ACHN (cell line): ENCODE data around the gene HOXD1.

ENCODE experiments used
- DNase-seq: peaks from one replicate; pipeline ENCODE4 v3.0.0-alpha.2; 2015
- in situ Hi-C: cut with HindIII; loops from 2 replicates; pipeline ENCODE4 v1.10.0; 2017; ENCODE audit warnings: low sequenced_read_pairs, low pct_ligation_motif_present, low pct_unique_long_range_greater_than_20kb

HOXD1 gene

DNA sequence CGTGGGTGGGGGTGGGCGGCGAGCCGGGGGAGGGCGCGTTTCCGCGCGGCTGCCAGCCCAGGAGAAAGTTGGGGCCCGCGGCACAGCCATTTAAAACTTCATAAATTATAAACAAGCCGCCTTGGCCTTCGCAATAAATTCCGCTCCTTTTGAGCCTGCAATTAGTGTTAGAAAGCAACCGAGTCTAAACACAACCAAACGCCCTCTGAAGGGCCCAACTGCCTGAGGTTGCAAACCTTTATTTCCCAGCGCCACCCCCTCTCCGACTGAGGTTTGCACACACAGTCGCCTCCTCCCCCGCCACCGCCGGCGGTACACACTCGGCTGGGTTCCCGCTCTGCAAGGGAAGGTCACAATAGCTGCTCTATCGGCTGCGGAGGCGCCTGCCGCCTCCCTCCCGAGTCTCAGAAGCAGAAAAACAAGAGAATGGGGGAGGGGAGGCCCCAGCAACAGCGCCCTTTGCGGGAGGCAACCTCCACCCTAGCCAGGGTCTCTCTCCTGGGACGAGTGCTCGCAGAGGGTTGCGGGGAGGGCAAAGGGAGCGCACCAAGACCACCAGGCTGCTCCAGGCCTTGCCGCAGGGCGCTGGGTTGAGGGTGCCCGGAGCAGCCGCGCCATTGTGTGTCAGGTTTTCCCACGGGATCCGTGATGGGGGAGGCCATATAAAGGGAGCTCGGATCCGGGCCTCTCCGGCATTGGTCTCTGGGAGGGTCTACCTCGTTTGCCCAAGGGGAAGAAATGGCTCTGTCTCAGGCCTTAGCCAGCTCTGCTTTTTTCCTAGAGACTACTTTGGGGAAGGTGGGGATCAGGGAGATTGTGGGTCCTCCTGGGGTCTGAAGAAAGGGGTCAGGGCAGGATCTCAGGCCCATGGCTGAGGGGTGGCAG is 13.4 kb upstream of the HOXD1 start:
- DNase-seq = no peak
- in situ Hi-C loops = no loop called here

DNA sequence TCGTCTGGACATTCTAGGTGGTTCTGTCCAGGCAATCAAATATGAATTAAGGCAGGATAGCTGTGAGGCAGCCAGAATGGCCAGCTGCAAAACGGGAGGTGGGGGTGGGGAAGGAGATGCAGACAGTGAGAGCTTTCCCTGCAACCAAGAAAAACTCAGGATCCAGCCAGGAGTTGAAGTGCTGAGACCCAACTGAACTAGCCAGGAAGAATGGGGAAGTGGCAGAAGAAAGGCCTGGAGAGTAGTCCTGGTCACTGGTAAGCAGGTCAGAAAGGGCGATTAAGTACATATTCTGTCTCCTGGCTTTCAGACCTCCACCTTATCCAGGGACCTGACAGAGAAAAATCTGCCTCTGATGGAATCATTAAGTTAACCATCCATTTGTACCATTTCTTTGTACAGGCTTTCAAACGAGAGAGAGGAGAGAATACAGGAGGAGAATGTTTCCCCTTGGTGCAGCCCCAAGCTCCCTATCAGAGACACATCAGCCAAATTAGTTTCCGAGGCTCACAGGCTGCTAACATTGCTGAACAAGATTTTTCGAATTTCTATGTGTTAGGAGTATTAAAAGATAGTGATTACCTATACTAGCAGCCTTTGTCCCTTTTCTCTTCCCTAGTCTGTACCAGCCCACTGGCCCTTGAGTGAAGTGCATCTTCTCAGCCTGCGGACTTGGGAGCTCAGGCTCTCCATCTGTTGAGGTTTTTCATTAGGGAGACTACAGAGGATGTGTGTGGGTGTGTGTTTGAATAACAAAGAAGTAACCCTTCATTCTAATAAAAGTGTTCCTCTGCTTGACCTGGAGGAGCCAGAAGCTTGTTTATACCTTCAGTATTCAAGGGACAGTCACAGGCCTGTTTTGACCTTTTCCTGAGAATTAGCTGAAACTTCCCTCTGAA is 12.5 kb upstream of the HOXD1 start:
- in situ Hi-C loops = no loop called here
- DNase-seq = no peak

GRCh38 chr2:176177580-176178037 is 10.9 kb upstream of the HOXD1 start:
- DNase-seq = no peak
- in situ Hi-C loops = no loop called here

DNA sequence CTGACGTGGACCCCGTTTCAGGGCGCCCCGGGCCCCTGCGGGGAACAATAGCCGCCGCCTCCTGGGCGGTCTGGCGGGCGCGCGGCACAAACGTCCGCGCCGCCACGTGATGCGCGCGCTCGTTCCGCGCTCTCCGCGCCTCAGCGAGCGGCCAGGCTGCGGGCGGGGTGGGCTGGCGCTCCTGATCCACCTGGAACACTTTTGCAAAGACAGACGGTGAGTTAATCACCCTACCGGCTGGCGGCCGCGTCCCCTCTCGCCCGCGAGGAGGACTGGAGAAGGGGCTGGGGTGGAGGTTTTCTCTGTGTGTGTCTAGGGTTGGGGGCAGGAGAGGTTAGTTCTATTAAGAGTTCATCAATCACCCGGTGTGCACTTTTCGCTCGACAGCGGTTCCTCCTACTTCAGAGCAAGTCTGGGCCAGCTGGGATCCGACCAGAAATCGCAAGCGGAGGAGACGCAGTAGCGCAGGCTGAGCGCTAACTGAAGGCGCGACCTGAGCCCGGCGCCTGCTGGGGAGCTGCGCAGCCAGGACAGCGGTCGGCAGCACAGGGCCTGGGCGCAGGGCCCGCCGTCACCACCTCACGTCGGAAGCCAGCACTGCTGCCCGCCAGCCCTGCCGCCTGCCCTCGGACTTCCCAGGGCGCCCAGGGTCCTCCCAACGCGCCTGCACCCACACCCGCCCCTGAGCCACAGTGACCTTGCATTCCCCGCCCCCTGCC is 10.3 kb upstream of the HOXD1 start:
- peak; percentile 61 for DNase-seq

GRCh38 chr2:176178757-176179295 is 9.6 kb upstream of the HOXD1 start:
- in situ Hi-C loops = no loop called here
- no peak for DNase-seq

More for the DNA sequence above, 10.3 kb upstream of the HOXD1 start:
- in situ Hi-C loops = no loop called here

GRCh38 chr2:176181551-176181950 is 6.9 kb upstream of the HOXD1 start:
- in situ Hi-C loops = no loop called here
- DNase-seq = no peak

DNA sequence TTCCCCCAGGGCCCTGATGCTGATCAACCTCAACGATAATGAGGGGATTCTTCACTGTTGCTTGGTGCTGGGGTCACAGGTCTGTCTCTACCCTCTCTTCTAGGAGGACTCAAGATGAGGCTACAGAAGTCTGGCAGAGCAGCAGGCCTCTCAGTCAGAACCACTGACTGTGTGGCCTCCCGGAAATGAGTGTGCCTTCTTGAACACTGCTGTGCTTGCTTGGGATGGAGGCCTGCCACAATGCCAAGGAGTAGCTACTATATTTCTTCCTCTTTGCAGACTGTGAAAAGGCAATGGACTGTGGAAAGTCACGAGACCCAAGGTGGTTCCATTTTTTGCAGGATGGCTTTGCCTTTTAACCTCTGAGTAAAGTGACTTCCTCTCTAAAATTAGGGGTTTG is 5.8 kb upstream of the HOXD1 start:
- in situ Hi-C loops = no loop called here
- no peak for DNase-seq

DNA sequence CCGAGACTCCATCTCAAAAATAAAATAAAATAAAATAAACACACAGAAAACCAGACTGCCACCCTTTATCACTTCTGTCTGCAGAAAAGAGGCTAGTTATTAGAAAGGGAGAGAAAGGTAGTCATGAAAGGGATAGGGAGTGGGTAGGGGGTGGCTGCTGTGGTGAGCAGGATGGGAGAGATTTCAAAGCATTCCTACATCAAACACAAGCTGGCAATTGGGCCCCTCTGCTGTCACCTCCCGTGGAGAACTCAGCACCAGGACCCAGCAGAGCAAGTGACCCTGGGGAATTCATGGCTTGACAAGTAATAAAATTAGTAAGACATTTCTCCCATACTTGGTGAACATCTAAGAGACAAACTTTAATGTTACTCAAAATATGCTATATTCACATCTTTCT is 3.7 kb upstream of the HOXD1 start:
- in situ Hi-C loops = no loop called here
- no peak for DNase-seq

DNA sequence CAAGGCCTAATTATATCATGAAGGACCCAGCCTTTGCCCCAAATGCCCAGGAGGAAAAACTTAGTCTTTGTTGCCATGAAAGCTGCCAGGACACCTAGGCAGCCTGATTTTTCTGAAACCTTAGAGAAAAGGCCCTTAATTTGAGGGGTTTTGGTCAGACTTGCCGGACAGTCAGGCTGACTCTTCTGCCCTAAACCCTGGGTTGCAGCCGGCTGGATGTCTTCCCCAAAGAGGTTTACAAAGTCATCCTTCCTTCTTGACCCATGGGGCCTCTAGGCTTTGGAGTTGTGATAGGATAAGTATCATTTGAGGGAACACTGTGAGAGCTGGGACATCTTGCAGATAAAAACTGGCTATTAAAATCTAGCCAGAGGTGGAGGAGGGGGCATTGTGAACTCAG is 2.4 kb upstream of the HOXD1 start:
- in situ Hi-C loops = no loop called here
- no peak for DNase-seq

GRCh38 chr2:176187200-176187898 is 1.1 kb upstream of the HOXD1 start:
- peak; percentile 43 for DNase-seq
- in situ Hi-C loops = no loop called here

GRCh38 chr2:176188774-176189680 is 559 bp downstream of the HOXD1 start:
- no peak for DNase-seq
- in situ Hi-C loops = no loop called here

- in situ Hi-C loops = no loop called here
Measured at GRCh38 chr2:176189681-176190641, 1.5 kb downstream of the HOXD1 start.

GRCh38 chr2:176192351-176192750 is 3.9 kb downstream of the HOXD1 start:
- DNase-seq = no peak
- in situ Hi-C loops = no loop called here

More at GRCh38 chr2:176189681-176190641, 1.5 kb downstream of the HOXD1 start:
- no peak for DNase-seq

DNA sequence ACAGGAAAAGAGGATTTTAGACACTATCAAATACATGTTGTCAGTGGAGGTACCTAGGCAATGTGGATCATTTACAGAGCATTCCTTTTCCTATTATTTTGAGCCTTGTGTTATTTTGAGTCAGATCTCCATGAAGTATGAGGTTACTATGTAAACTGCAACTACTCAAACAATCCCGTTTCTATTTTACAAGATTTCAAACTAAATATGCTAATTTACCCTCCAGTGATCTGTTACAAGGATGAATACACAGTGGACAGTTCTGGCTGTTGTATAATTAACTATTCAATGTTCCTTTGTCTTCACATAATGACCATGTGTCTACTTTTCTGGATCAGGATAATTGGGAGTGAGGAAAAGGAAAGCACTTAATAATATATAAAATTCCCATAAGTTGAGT is 4.6 kb downstream of the HOXD1 start:
- in situ Hi-C loops = no loop called here
- no peak for DNase-seq

DNA sequence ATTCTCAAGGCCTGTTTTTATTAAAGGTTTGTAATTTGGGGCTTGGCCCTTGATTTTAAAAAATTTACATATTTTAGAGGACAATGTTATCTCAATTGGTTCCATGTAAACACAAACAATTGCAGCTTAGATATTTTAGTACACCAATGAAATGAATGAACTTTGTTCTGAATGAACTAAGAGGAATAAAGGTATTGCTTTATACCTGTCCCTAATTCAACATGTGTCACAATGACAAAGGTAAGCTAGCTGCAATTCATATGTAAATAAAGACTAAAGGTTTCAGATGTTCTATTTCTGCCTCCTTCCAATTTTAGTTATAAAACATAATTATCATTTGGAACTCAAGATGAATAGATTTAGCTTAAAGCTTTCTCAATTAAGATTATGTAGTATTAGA is 11.4 kb downstream of the HOXD1 start:
- DNase-seq = no peak
- in situ Hi-C loops = no loop called here

DNA sequence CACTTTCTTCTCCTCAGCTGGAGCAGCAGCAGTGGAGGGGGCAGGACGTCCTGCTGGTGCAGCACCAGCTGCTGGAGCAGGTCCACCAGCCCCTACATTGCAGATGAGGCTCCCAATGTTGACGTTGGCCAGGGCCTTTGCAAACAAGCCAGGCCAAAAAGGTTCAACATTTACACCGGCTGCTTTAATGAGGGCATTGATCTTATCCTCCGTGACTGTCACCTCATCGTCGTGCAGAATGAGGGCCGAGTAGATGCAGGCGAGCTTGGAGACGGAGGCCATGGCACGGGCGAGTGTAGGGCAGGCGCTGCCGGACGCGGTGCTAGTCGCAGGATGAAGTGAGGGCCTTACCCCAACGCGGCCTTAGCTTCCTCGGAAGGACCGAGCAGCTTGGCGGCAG is 12.5 kb downstream of the HOXD1 start:
- DNase-seq = no peak
- in situ Hi-C loops = no loop called here
